MM.1S (cell line): ENCODE data around the gene SFRP5.

ENCODE experiments used
- CTCF ChIP-seq: fragments of 300-600 bp; sonication (generic); IDR thresholded peaks from 2 replicates; pipeline ENCODE4 v1.5.1; 2016; ENCODE audit warnings: antibody characterized with exemption, low read length, mixed read lengths
- EZH2 ChIP-seq: fragments of 300-600 bp; sonication (generic); optimal IDR thresholded peaks from 2 replicates; pipeline ENCODE3; 2017; ENCODE audit warnings: low read depth, mild to moderate bottlenecking, antibody characterized with exemption, low read length, mixed read lengths

GRCh38 chr10:97813311-97813710, 41.5 kb upstream of the SFRP5 start:
- no peak for TF ChIP-seq CTCF
- TF ChIP-seq EZH2: no peak
